Muscle of back (tissue), 11 donors: ENCODE measurements around the gene RFX2. TPM values are rescaled to one million over a fixed set of nuclear protein-coding genes. Genes with fewer than 3 reads are reported as not detected.
A peak's percentile ranks its signal among the peaks of the same experiment; 100 is the strongest.

Experiments
- DNase-seq, 3 donors: peaks; one replicate each; pipeline versions ENCODE4 v3.0.0 to v3.0.0-alpha.2; 2013
- polyA plus RNA-seq, 10 donors: library from polyadenylated mRNA; unstranded; fragments of 120-200 nt; gene quantifications; one replicate each; pipeline ENCODE4 v1.2.1, GENCODE V29; 2013; ENCODE audit not compliant: insufficient read length in 10 of 10

The RFX2 gene
- polyA plus RNA-seq, 10 donors, result 5.2 to 10.9 (median 6.9) TPM

DNA sequence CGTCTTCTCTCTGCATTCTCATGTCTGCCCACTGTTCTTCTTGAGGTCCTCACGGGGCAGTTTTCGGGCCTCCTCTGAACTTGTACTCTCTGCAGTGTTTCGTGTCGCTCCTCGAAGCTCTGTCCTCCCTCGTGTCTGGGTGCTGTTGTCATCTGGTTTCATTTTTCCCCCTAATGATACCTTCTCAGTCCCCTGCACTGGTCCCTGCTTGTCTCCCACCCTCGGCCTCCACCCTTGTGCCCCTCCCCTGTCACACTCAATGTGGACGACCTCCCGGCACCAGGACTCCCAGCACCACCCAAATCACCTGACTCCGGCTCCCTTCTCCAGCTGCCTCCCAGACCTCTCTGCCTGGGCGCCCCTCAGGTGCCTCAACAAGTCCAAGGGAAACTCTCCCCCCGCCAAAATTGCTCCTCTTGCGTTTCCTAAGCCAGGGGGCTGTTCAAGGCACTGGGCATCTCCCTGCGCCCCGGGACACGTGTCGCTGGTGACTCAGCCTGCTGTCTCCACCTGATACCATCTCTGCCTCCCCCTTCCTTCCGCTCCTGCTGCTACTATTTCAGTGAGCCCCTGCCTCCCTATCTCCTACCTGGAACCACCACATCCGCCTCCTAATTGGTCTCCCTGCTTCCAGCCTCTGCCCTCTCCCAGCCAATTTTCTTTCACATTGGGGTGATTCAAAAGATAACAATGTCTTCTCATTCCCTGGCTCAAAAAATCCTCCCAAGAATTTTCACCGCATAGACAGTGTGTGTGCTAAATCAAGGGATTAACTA lies 49.5 kb downstream of the RFX2 start:
- peak in 1 of 3 donors; percentile 45 for DNase-seq

DNA sequence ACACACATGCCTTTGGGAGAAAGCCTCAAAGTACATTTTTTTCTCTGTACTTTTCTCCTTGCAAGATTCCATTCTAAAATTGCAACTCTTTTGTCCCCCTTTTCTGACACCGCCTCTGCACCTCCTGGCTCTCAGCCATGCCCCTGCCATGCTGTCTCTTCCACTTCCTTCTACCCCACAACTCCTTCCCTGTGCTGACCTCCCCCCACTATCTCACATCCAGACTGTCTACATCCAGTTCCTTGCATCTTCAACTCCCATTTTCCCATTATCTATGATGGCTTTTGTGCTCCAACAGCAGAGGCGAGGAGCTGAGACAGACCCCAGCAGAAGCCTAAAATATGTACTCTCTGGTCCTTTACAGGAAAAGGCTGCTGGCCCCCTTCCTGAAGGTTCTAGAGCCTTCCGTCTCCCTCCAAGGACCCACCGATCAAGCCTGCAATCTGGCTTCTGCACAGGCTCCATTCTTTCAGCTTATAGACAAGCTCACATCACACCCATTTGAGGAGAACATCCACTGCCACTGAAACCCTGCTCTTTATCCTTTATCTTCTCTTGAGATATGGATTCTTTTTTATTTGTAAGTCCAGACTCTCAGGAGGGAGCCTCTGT lies 50.2 kb downstream of the RFX2 start:
- no peak for DNase-seq

DNA sequence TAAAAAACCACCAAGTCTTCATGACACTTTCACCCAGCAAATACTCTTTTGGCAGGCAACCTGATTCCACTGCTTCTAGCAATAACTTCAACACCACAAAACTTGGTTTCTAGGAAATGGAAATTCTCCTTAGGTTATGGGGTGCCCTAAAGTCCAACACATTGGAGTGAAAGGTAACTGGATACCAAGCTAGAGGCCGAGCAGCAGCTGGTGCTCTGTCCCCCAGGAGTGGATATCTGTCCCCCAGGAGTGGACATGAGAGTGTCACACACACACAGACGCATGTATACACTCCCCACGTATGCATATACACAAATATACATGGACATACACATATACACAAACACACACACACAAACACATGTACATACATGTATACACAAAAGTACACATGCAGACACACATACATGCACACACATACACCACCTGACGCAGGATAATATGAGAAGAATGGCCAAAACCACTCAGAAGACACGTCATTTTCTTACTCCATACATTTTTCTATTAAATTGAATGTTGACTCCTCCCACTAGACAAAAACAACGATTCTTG lies 50.8 kb downstream of the RFX2 start:
- DNase-seq, result no peak

DNA sequence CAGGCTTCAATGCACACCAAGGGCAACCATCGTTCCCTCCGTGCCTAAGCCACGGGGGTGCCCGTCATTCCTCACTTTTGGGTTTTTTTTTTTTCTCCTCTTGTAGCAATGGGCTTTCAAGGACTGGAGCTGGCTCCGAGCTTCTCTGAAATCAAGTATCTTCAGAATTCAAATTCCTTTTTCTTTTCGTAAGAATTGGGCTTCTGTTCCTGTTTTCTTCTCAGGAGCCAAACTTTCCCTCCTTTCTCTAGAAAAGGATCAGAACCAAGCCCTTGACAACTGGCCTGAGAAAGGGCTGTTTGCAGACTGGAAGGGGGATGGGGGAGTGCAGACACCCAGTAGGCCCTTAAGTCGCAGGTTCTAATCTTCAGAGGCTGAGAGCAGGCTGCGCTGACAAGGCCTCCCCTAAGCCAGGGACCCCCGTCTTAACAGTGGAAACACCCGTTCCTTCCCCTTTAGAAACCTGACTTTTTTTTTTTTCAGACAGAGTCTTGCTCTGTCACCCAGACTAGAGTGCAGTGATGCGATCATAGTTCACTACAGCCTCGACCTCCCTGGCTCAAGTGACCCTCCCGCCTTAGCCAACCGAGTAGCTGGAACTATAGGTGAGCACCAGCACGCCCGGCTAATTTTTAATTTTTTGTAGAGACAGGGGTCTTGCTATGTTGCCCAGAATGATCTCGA lies 51.6 kb downstream of the RFX2 start:
- DNase-seq, result no peak

DNA sequence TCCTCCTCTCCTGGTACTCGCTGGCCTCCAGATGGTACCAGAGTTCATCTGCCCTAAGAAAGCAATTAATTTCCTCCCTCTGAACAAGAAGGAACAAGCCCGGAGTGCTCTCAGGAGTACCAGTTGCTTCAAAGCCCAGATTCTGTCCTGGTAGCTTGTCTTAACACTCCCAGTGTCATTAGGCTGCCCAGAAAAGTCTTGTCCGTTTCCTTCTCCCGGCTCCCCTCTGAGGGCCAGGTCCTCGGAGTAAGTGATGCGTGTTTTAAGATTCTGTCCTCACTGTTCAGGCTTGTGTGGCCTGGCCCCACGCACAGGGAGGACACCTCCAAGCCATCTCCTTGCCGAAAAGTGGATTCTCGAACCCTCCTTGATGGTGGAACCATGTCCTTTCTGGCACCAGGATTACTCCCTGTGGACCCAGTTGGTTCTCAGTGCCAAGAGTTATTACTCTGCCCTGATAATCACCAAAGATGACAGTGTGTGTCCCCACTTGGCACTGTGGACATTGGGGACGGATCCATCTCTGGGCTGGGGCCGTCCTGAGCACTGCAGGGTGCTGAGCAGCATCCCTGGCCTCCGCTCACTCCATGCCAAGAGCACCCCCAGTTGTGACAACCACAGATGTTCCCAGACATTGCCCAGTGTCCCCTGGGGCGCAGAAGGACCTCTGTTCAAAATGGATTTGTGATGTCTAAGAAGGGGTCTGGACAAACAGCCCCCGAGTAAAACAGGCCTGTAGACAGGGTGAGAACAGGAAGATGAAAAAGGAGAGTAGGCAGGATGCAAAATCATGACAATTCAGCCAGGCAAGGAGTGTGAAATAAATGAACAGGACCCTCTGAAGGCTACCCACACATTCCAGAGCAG lies 52.4 kb downstream of the RFX2 start:
- DNase-seq, result no peak

DNA sequence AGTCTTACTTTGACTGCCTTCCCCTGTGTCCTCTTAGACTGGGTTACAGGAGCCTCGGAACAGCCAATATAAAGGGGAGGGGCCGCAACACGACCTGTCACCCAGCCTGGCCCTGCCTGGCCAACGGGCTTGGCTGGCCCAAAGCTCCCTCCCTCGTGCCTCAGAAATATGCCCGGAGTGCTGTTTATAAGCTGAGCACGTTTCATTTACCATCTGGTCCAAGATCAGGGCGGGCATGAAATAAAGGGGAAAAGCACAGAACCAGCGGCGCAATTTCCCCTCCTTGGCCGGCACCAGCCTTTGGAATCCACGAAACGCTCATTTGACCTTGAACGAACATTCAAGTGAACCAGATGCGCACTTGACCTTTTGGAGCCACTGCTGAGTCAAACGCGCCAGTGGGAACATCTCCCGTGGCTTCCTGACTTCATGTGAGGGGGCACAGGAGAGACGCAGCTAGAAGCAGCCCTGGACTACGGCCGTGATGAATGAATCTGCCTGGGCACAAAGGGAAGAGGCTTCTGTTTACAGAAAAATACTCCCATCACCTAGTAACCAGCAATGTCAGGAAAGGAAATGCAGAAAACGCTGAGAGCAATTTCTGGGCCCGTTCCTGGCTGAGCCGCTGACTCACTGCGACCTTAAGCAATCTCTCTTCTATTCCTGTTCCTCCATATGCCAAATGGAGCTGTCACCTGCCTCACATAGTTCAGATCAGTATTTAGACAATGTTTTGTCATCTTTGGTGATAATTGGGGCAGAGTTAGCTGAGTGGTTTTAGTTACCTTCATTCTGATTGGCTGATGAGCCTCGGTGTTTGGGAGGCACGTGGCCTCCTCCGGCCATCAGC lies 53.3 kb downstream of the RFX2 start:
- peak; percentile 89 to 94 (median 90) for DNase-seq

DNA sequence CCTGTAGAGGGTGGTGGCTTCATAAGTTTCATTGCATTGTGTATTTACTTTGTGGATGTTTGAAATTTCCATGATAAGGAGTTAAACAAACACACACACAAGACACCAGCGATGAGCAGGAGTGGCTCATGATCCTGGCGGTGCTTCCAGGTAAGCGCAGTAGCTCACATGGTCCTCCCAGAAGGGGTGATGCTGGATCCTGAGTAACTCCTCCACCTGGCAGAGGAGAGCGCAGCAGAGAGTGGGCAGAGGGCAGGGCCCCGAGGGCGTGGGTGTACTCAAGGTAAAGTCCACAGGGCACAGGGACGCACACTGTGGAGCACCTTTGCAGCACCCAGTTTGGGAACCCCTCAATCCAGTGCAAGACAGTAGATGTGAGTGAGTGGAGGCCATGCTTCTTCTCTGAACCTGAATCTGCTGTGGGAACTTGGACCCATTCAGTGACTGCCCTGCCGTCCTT lies 54.0 kb downstream of the RFX2 start:
- no peak for DNase-seq

DNA sequence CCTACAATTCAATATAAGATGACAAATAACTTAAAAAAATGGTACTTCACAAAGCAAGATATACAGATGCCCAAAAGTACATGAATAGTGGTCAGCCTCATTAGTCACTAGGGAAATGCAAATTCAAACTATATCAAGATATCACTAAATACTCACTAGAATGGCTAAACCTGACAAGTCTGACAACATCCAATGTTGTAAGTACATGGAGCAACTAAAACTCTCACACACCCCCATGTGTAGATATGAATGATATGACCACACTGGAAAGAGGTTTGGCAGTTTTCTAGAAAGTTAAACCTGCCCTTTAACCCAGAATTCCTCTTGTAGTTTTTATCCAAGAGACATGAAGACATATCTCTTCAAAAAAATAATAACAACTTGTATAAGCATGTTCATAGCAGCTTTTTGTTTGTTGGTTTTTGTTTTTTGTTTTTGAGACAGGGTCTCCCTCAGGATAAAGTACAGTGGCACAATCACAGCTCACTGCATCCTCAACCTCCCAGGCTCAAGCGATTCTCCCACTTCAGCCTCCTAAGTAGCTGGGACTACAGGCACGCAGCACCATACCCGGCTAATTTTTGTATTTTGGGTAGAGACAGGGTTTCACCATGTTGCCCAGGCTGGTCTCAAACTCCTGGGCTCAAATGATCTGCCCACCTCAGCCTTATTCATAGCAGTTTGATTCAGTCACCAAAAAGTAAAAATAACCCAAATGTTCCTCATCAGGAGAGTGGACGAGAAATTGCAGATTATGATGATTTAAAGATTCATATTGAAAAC lies 55.1 kb downstream of the RFX2 start:
- DNase-seq, result no peak

DNA sequence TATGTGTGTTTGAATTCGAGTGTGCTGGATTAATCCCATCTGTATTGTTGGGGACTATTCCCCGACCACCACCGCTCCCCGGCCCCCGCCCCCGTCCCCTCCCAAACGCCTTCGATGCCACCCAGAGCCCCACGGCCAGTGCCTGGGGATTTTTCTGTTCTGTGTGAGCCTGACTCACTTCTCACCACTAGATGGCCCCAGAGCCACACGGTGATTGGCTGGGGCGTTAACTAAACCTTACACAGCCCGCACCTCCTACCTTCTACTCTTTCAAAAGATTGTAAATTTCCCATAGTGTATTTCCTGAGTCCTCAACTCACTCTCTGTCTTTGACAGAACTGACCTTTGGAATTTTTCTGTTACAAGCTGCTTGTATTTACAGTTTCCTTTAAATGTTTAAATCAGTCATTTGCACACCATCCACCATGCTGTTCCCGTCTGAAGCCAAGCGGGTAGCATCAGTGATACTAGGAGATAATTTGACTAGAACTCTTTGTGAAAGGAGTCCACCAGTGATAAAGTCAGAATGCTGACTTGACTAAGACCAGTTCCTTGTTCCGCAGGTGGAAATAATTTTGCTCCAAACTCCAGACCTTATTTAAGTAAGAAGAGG lies 61.4 kb downstream of the RFX2 start:
- peak; percentile 75 to 88 (median 83) for DNase-seq

DNA sequence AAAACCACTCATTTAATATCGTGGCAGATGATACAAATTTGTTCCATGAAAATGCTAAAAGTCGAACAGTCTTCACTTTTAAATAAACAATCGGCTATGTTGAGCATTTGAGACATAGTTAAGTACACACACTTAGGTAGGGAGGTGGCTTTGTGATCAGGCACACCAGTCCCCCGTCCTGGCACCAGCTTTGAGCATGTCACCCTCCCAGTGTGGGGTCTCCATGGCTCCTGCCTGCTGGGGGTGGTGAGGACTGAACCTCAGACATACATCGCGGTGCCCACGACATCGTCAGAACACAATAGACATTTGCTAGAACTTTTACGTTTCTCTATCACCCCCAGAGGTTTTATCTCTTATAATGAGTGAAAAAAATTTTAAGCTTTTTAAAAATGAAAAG lies 62.0 kb downstream of the RFX2 start:
- no peak for DNase-seq

DNA sequence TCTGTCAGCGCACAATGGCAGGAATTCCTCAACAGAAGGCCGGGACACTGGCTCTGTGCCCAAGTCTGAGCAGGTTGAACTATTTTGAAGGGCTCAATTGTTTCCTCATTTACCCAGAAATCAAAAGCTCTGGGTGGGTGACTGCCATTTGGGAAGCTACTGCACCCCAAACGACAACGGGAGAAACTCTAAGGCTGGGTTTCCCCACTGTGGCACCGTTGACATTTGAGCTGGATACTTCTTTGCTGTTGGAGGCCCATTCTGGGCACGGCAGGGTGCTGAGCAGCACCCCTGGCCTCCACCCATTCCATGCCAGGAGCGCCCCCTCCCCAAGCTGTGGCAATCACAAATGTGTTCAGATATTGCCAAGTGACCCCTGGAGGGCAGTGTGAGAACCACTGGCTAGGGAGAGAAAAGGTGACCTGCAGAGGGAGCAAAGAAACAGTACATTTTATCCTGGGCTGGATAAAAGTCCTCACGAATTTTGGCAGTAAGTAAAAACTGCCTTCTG lies 62.5 kb downstream of the RFX2 start:
- peak in 1 of 3 donors; percentile 62 for DNase-seq

DNA sequence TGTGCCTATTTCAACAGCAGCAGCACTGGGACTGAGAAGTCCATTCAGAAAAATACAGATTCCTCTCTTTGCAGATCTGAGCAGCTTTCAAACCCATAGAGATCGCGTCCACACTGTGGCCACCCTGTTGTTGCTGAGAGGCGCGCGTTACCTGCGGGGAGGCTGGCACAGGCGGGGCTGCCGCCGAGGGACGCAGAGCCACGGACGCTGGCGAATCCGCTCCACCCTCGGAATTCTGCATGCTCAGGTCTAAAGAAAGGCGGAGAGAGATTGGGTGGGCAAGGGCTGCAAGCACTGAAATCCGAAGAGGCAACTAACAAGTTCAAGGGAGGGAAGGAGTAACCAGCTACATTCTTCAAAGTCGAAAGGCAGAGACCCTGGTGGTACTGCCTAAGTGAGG lies 63.0 kb downstream of the RFX2 start:
- DNase-seq, result no peak

DNA sequence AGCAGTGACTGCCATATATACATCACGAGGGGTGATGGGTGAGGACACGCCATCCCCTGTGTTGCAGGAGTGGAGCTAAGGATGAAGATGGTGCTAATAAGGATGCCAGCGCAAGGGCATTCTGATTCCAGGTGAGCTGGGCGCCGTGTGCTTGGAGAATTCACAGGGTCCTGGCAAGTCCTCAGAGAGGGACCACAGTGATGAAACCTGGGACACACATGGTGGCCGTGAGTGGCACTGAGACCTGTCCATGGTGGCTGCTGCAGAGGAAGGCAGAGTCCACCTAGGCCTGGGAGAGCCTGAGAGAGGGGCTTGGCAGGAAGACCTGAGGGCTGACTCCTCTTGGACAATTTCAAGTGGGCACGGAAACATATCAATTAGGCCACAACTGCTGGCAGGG lies 65.2 kb downstream of the RFX2 start:
- no peak for DNase-seq

DNA sequence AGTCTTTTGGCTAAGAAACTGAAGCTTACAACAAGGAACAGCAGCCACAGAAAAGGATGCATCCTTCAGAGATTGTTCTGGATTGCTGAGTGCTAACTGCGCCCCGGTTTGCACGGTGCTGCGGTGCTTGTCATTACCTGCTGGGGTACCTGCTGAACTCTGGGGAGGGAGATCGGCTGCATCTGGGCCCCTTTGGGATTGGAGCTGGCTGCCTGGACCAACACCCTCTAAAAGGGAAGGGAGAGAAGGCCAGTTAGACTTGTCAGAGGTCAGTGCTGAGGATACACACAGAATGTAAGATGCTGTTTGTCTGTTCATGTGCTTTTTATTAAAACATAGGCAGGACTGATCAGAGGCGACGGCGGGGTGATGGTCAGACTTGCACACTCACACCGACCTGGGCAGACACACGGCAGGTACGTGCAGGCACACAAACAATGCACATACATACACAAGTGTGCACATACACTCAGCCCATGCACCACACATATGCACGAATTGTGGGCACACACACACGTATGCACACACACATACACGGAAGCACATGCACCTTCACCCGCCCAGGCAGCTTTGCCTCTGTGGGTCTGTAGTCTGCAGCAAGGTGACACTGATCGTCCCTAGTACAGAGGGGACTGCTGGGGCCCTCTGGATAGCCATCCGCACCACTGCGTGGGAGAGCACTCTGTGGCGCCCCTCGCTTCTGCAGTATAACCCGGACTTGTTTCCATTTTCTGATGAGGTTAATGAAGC lies 66.1 kb downstream of the RFX2 start:
- DNase-seq, result no peak

DNA sequence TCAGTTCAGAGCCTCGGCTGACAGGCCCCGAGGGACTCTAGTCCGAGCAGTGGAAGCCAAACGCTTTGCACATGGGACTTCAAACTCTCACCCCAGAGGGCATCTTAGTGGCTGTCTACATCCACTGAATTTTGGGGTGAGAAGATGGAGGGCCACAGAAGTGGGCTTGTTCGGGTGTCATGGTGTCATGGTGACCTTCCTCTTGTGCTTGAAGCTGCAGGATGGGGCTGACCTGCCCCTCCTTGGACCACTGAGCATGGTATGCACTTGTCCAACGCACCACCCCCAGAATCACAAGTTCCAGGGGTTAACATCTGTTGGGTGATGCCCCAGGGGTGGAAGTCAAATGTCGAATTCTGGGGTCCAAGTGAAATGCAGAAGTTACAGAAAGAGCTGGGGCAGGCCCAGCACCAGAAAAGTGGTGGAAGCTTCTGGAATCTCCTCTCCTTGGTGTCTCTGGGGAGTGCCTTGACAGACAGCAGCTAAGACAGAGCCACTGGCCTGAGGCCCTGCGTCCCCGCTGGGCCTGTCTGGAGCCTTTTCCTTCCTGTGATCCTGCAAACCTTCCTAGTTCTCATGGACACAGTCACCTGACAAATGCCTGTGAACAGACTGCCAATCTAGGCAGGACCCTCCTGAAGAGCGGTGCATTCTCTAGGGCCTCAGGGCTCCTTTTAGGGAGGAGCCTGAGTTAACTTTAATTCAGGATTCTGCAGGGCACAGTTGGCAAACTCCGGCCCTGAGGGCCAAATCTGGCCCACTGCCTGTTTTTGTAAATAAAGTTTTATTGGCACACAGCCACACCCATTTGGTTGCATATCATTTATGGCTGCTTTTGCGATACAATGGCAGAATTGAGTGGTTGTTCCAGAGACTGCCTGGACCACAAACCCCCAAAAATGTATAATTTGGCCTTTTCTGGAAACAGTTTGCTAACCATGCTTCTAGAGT lies 67.2 kb downstream of the RFX2 start:
- no peak for DNase-seq

DNA sequence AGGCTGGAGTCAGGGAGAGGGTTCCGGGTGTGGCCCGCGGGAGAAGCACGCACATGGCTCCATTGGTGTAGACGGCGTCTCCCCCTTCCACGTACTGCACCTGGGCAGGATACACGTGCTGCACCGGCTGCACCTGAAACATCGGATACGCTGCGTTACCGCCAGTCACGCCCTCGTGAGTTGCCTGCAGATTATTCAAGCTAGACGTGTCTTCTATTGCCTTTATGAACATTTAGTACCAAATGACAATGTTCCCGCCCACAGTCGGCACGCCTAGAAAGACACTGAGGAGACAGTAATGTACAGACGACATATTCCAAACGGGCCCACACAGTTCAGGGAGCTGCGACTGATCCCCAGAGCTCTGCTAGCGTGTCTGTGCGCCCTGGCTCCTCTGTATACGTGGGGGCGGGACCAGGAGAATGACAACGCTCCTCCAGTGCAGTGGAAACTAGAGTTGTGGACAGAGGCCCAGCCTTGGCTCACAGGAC lies 68.3 kb downstream of the RFX2 start:
- peak in 1 of 3 donors; percentile 47 for DNase-seq

DNA sequence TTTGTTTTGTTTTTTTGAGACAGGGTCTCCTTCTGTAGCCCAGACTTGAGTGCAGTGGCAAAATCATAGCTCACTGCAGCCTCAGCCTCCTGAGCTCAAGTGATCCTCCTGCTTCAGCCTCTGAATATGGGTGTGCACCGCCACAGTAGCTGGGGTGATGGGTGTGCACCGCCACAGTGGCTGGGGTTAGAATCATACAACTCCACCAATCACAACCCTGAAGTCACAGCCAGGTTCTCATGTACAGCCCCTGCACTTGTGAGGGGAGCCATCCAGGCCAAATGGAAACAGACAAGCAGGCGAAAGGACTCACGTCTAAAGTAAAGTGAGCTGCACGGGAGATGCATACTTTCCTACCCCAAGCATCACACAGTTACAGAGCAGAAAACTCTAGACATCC lies 69.2 kb downstream of the RFX2 start:
- no peak for DNase-seq
